B cell (primary cell): ENCODE results near the gene PCDHGB6. TPM values are rescaled to one million over a fixed set of nuclear protein-coding genes. Genes with fewer than 3 reads are reported as not detected.

Experiments used
- ATAC-seq: fragments of 200-7000 bp; cut with Tn5 transposase; one replicate; pipeline ENCODE4 v1.10.0; 2021; ENCODE audit warnings: low read depth, mild to moderate bottlenecking, moderate number of reproducible peaks, moderate library complexity
- CTCF ChIA-PET: fragments of 350-600 bp; sonication (Branson Sonifier 250); formaldehyde crosslinking; loops from one replicate; lab custom pipeline; 2021; ENCODE audit warnings: antibody characterized with exemption, inconsistent platforms; lab: Charles Lee
- POLR2A ChIA-PET: fragments of 350-600 bp; sonication (Branson Sonifier 250); formaldehyde crosslinking; loops from one replicate; lab custom pipeline; 2021; ENCODE audit warnings: antibody characterized with exemption; lab: Charles Lee
- DNase-seq: peaks from one replicate; pipeline ENCODE4 v3.0.0; 2013
- H2AFZ ChIP-seq: 2 replicates; pipeline ENCODE4 v1.6.1; 2012; ENCODE audit warnings: mild to moderate bottlenecking, low read depth, low read length; ENCODE audit not compliant: insufficient read depth, poor library complexity, severe bottlenecking
- H3K27ac ChIP-seq, 2 donors: 1 replicate in 1 of 2; 2 replicates in 1 of 2; pipeline ENCODE4 v1.5.1; 2012 to 2013; ENCODE audit warnings: low read length in 2 of 2, mild to moderate bottlenecking in 2 of 2, moderate library complexity in 1 of 2
- H3K27me3 ChIP-seq, 4 experiments: fragments of 200-600 bp in 1 of 4; sonication (generic) in 1 of 4; replicated peaks in 1 of 4; 1 replicate in 2 of 4; 2 replicates in 2 of 4; pipeline versions ENCODE4 v1.6.1 to v1.7.0; 2013 to 2016; ENCODE audit warnings: low read length in 3 of 4, mild to moderate bottlenecking in 2 of 4, mixed read lengths in 1 of 4, moderate library complexity in 1 of 4; ENCODE audit not compliant: insufficient read depth in 4 of 4, control insufficient read depth in 3 of 4; ENCODE audit errors: control extremely low read depth in 1 of 4
- H3K36me3 ChIP-seq, 2 experiments: replicated peaks in 1 of 2; 1 replicate in 1 of 2; 2 replicates in 1 of 2; pipeline versions ENCODE4 v1.6.1 to v1.7.1; 2013; ENCODE audit warnings: low read length in 1 of 2; ENCODE audit not compliant: insufficient read depth in 2 of 2, control insufficient read depth in 1 of 2; ENCODE audit errors: control extremely low read depth in 1 of 2, extremely low read depth in 1 of 2
- H3K4me1 ChIP-seq, 2 donors: fragments of 200-600 bp in 1 of 2; sonication (generic) in 1 of 2; 1 replicate in 1 of 2; 2 replicates in 1 of 2; pipeline versions ENCODE4 v1.5.1 to v1.6.1; 2013 to 2017; ENCODE audit warnings: low read length in 2 of 2; ENCODE audit not compliant: control insufficient read depth in 2 of 2, insufficient read depth in 2 of 2
- H3K4me2 ChIP-seq: replicated peaks from 2 replicates; pipeline ENCODE3; 2012; ENCODE audit warnings: mild to moderate bottlenecking, low read depth, low read length; ENCODE audit not compliant: poor library complexity, severe bottlenecking
- H3K4me3 ChIP-seq, 5 experiments: fragments of 200-600 bp in 1 of 5; sonication (generic) in 1 of 5; 1 replicate in 3 of 5; 2 replicates in 2 of 5; pipeline versions ENCODE4 v1.5.1 to v1.7.0; 2011 to 2016; ENCODE audit warnings: low read length in 4 of 5, mild to moderate bottlenecking in 4 of 5, low read depth in 2 of 5, control low read depth in 1 of 5, moderate library complexity in 1 of 5; ENCODE audit not compliant: insufficient read depth in 1 of 5; ENCODE audit errors: control extremely low read depth in 1 of 5, extremely low read depth in 1 of 5
- H3K79me2 ChIP-seq: fragments of 200-600 bp; sonication (generic); one replicate; pipeline ENCODE4 v1.6.0; 2016; ENCODE audit warnings: low read length; ENCODE audit not compliant: control insufficient read depth, insufficient read depth
- H3K9ac ChIP-seq: fragments of 200-600 bp; sonication (generic); 2 replicates; pipeline ENCODE4 v1.6.1; 2017; ENCODE audit warnings: mild to moderate bottlenecking, low read length, moderate library complexity
- H3K9me3 ChIP-seq, 3 donors: one replicate each; pipeline versions ENCODE4 v1.6.1 to v1.7.1; 2013; ENCODE audit warnings: low read length in 2 of 3; ENCODE audit not compliant: control insufficient read depth in 2 of 3, insufficient read depth in 1 of 3; ENCODE audit errors: control extremely low read depth in 1 of 3
- H4K20me1 ChIP-seq: 2 replicates; pipeline ENCODE4 v1.6.0; 2012; ENCODE audit warnings: mild to moderate bottlenecking, low read length; ENCODE audit not compliant: insufficient read depth, control insufficient read depth, poor library complexity, severe bottlenecking
- H3K27ac Mint-ChIP-seq: one replicate; pipeline ENCODE4 v1.8.0; 2021; ENCODE audit warnings: mixed read lengths
- H3K27me3 Mint-ChIP-seq: one replicate; pipeline ENCODE4 v1.8.0; 2021; ENCODE audit warnings: mixed read lengths
- H3K4me1 Mint-ChIP-seq: one replicate; pipeline ENCODE4 v1.8.0; 2021; ENCODE audit warnings: mixed read lengths
- H3K4me3 Mint-ChIP-seq: one replicate; pipeline ENCODE4 v1.8.0; 2021; ENCODE audit warnings: mixed read lengths
- H3K9me3 Mint-ChIP-seq: one replicate; pipeline ENCODE4 v1.8.0; 2022; ENCODE audit warnings: mixed read lengths; ENCODE audit not compliant: insufficient read depth
- EZH2 ChIP-seq: IDR thresholded peaks from 2 replicates; pipeline ENCODE4 v1.6.1; 2012; ENCODE audit warnings: borderline replicate concordance, low read depth, mild to moderate bottlenecking, moderate library complexity, low read length; ENCODE audit not compliant: insufficient read depth, poor library complexity, severe bottlenecking
- WGBS: methylation state at CpG from one replicate; pipeline ENCODE4 v1.1.5; 2013; ENCODE audit warnings: missing lambda C conversion rate; ENCODE audit not compliant: insufficient coverage; 5-methylcytosine and 5-hydroxymethylcytosine counted together
- intact Hi-C: fragments of 100-400 bp; cut with micrococcal nuclease; formaldehyde crosslinking; loops from one replicate; pipeline ENCODE4 v1.10.0; 2022
- polyA plus RNA-seq: library from polyadenylated mRNA; depleted of rRNA; stranded (reverse); fragments of >200 nt; gene quantifications from 2 replicates; pipeline ENCODE4 v1.2.3, GENCODE V29; 2012
- total RNA-seq, 2 donors: library from RNA; stranded (reverse); fragments of 120-200 nt in 1 of 2; gene quantifications; 1 replicate in 1 of 2; 2 replicates in 1 of 2; pipeline versions ENCODE4 v1.2.3 to v1.2.4, GENCODE V29; 2013 to 2022
- TF ChIP-seq, protein P1 (sequence below): fragments of 200-600 bp; IDR thresholded peaks from one replicate; pipeline ENCODE4 v1.8.0; 2022; ENCODE audit warnings: antibody characterized with exemption, mild to moderate bottlenecking

The PCDHGB6 gene
- total and polyA plus RNA-seq, 2 donors (not counting 1 experiment from before 2014, with no cell fraction given): 0.33 to 2.1 TPM

DNA sequence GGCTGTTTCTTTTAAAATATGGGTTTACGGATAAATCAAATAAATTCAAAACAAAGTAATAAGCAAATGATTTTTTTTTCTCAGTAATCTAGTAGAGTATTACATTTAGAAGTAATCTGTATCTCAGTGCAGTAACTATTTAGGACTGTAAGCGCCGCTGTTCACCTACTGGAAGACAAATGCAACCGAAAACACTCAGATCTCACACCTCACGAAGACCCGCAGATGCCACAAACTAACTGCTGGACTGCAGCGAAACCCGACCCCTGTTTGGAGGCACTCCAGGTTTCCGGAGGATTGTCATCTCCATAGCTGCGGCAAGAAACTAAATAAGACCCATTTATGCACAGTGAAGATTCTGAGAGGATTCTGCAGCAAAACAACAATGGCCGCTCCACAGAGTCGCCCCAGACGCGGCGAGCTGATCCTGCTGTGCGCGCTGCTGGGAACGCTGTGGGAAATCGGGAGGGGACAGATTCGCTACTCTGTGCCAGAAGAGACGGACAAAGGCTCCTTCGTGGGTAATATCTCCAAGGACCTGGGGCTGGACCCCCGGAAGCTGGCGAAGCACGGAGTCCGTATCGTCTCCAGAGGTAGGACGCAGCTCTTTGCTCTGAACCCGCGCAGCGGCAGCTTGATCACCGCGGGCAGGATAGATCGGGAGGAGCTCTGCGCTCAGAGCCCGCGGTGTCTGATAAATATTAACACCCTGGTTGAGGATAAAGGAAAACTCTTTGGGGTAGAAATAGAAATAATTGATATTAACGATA is 15.2 kb upstream of the PCDHGB6 start, which contains the start of gene PCDHGA8:
Gene PCDHGA8, plus strand, starts transcription at position 205 of the 770 bp plus-strand sequence. Its CDS starts 181 bp downstream, at position 386.
- no peaks in the 10 kb centered on the region for H3K79me2 ChIP-seq
- H3K36me3 ChIP-seq: no peaks in the 10 kb centered on the region
- no peak within 1 kb of the TSS for H3K9ac ChIP-seq
- no peaks in the 10 kb centered on the region for H3K4me1 Mint-ChIP-seq
- ChIA-PET POLR2A (no interaction called here), CTCF (interaction anchor here (3.1 kb wide), 1 partner anchor 171 kb away, joined by 13 read pairs; no protein-coding TSS in a partner anchor)
- H3K27me3 ChIP-seq: peaks cover 0 to 61% (median 38%) of the 10 kb centered on the region in 4 experiments
- peaks cover 12% of the 10 kb centered on the region for H3K9me3 Mint-ChIP-seq
- H3K27ac Mint-ChIP-seq: no peak within 1 kb of the TSS
- H3K4me1 ChIP-seq: no peaks in the 10 kb centered on the region
- H3K4me3 Mint-ChIP-seq: no peak within 1 kb of the TSS
- DNase-seq (no peak), ATAC-seq (no peak)
- H3K9me3 ChIP-seq: peaks cover 1 to 51% (median 26%) of the 10 kb centered on the region in 3 donors
- H3K4me3 ChIP-seq: no peak within 1 kb of the TSS
- no peak within 1 kb of the TSS for H2AFZ ChIP-seq
- WGBS: 44% methylated on average over 26 of the region's 38 CpGs
- H4K20me1 ChIP-seq: no peaks in the 10 kb centered on the region
- H3K27ac ChIP-seq: no peak within 1 kb of the TSS
- intact Hi-C loops: no loop called here
- H3K27me3 Mint-ChIP-seq: peaks cover 60% of the 10 kb centered on the region
- H3K4me2 ChIP-seq: no peak within 1 kb of the TSS
- TF ChIP-seq, protein P1, sequence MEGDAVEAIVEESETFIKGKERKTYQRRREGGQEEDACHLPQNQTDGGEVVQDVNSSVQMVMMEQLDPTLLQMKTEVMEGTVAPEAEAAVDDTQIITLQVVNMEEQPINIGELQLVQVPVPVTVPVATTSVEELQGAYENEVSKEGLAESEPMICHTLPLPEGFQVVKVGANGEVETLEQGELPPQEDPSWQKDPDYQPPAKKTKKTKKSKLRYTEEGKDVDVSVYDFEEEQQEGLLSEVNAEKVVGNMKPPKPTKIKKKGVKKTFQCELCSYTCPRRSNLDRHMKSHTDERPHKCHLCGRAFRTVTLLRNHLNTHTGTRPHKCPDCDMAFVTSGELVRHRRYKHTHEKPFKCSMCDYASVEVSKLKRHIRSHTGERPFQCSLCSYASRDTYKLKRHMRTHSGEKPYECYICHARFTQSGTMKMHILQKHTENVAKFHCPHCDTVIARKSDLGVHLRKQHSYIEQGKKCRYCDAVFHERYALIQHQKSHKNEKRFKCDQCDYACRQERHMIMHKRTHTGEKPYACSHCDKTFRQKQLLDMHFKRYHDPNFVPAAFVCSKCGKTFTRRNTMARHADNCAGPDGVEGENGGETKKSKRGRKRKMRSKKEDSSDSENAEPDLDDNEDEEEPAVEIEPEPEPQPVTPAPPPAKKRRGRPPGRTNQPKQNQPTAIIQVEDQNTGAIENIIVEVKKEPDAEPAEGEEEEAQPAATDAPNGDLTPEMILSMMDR: no peak
- TF ChIP-seq EZH2: no peak

DNA sequence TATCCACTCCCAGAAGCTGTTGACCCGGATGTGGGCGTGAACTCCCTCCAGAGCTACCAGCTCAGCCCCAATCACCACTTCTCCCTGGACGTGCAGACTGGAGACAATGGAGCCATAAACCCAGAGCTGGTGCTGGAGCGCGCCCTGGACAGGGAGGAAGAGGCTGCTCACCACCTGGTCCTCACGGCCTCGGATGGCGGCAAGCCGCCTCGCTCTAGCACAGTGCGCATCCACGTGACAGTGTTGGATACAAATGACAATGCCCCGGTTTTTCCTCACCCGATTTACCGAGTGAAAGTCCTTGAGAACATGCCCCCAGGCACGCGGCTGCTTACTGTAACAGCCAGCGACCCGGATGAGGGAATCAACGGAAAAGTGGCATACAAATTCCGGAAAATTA is 14.6 kb upstream of the PCDHGB6 start:
- Mint-ChIP-seq H3K9me3 (peaks cover 12% of the 10 kb centered on the region), H3K4me1 (no peaks in the 10 kb centered on the region), H3K27me3 (peaks cover 58% of the 10 kb centered on the region), H3K27ac (no peak overlapping the region), H3K4me3 (no peak overlapping the region)
- H3K4me2 ChIP-seq: no peak overlapping the region
- CTCF ChIA-PET: interaction anchor here (3.1 kb wide), 1 partner anchor 171 kb away, joined by 13 read pairs; no protein-coding TSS in a partner anchor
- no peak overlapping the region for H2AFZ ChIP-seq
- no peaks in the 10 kb centered on the region for H3K4me1 ChIP-seq
- no peaks in the 10 kb centered on the region for H3K36me3 ChIP-seq
- ATAC-seq (no peak), DNase-seq (no peak)
- no peak overlapping the region for H3K4me3 ChIP-seq
- TF ChIP-seq EZH2: no peak
- TF ChIP-seq, protein P1: no peak
- H3K27ac ChIP-seq: no peak overlapping the region
- H3K79me2 ChIP-seq: no peaks in the 10 kb centered on the region
- peaks cover 0 to 60% (median 38%) of the 10 kb centered on the region in 4 experiments for H3K27me3 ChIP-seq
- no peaks in the 10 kb centered on the region for H4K20me1 ChIP-seq
- intact Hi-C loops: no loop called here
- 41% methylated on average over 13 of the region's 21 CpGs for WGBS
- H3K9ac ChIP-seq: no peak overlapping the region
- peaks cover under 1 to 54% (median 26%) of the 10 kb centered on the region in 3 donors for H3K9me3 ChIP-seq
- POLR2A ChIA-PET: interaction anchor here (0.7 kb wide), 1 partner anchor 45 kb away, joined by 3 read pairs; no protein-coding TSS in a partner anchor
